ENCODE data around the gene ILF2.

DNA sequence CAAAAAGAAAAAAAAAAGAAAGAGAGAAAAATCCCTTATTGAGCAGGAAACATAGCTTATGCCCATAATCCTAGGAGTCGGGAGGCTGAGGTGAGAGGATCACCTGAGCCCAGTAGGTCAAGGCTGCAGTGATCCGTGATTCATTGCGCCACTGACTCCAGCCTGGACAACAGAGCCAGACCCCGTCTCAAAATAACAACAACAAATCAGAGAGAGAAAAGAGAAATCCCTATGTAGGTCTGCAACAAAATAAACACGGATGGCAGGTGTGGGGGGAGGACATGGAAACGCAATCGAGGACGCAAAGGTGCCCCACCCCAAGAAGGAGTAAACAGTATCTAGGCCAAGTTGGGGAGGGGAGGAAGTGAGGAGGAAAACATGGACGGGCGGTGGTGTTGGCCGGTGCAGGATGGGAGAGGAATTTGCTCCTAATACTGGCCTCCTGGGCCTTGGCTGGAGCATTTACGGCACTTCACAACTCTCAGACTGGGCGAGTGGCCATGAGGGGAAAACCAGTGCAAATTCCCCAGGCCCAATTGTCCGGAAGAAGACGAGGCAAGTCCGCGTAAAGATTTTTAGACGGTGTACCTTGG is 37.5 kb downstream of the ILF2 start:
- no peak for TF ChIP-seq CTCF (IDR thresholded peaks at IDR 0.05; ENCODE audit: insufficient read depth, low read length)
- TF ChIP-seq, protein P1, sequence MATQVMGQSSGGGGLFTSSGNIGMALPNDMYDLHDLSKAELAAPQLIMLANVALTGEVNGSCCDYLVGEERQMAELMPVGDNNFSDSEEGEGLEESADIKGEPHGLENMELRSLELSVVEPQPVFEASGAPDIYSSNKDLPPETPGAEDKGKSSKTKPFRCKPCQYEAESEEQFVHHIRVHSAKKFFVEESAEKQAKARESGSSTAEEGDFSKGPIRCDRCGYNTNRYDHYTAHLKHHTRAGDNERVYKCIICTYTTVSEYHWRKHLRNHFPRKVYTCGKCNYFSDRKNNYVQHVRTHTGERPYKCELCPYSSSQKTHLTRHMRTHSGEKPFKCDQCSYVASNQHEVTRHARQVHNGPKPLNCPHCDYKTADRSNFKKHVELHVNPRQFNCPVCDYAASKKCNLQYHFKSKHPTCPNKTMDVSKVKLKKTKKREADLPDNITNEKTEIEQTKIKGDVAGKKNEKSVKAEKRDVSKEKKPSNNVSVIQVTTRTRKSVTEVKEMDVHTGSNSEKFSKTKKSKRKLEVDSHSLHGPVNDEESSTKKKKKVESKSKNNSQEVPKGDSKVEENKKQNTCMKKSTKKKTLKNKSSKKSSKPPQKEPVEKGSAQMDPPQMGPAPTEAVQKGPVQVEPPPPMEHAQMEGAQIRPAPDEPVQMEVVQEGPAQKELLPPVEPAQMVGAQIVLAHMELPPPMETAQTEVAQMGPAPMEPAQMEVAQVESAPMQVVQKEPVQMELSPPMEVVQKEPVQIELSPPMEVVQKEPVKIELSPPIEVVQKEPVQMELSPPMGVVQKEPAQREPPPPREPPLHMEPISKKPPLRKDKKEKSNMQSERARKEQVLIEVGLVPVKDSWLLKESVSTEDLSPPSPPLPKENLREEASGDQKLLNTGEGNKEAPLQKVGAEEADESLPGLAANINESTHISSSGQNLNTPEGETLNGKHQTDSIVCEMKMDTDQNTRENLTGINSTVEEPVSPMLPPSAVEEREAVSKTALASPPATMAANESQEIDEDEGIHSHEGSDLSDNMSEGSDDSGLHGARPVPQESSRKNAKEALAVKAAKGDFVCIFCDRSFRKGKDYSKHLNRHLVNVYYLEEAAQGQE (IDR thresholded peaks at IDR 0.05; ENCODE audit: insufficient replicate concordance, low read depth) = no peak
